ENCODE results near the gene MMP13.

Gene MMP13

GRCh38 chr11:102927624-102927990 is 27.9 kb downstream of the MMP13 start:
- TF ChIP-seq, protein P1, sequence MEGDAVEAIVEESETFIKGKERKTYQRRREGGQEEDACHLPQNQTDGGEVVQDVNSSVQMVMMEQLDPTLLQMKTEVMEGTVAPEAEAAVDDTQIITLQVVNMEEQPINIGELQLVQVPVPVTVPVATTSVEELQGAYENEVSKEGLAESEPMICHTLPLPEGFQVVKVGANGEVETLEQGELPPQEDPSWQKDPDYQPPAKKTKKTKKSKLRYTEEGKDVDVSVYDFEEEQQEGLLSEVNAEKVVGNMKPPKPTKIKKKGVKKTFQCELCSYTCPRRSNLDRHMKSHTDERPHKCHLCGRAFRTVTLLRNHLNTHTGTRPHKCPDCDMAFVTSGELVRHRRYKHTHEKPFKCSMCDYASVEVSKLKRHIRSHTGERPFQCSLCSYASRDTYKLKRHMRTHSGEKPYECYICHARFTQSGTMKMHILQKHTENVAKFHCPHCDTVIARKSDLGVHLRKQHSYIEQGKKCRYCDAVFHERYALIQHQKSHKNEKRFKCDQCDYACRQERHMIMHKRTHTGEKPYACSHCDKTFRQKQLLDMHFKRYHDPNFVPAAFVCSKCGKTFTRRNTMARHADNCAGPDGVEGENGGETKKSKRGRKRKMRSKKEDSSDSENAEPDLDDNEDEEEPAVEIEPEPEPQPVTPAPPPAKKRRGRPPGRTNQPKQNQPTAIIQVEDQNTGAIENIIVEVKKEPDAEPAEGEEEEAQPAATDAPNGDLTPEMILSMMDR (IDR thresholded peaks at IDR 0.05; ENCODE audit: extremely low read depth, missing control alignments), result no peak
- DNase-seq (ENCODE audit: low spot score), result no peak

- no peak for DNase-seq (ENCODE audit: low spot score)
- TF ChIP-seq, protein P1 (IDR thresholded peaks at IDR 0.05; ENCODE audit: extremely low read depth, missing control alignments), result no peak
These were observed 28.4 kb downstream of the MMP13 start for GRCh38 chr11:102926961-102927623.

GRCh38 chr11:102926517-102926916 is 29.0 kb downstream of the MMP13 start:
- DNase-seq (ENCODE audit: low spot score), result no peak
- TF ChIP-seq, protein P1 (IDR thresholded peaks at IDR 0.05; ENCODE audit: extremely low read depth, missing control alignments), result no peak

- TF ChIP-seq, protein P1 (IDR thresholded peaks at IDR 0.05; ENCODE audit: extremely low read depth, missing control alignments), result no peak
These were observed 29.5 kb downstream of the MMP13 start for GRCh38 chr11:102925988-102926387.

GRCh38 chr11:102924851-102925380 is 30.6 kb downstream of the MMP13 start:
- DNase-seq (ENCODE audit: low spot score), result no peak
- TF ChIP-seq, protein P1 (IDR thresholded peaks at IDR 0.05; ENCODE audit: extremely low read depth, missing control alignments), result no peak

More at GRCh38 chr11:102925988-102926387, 29.5 kb downstream of the MMP13 start:
- no peak for DNase-seq (ENCODE audit: low spot score)

DNA sequence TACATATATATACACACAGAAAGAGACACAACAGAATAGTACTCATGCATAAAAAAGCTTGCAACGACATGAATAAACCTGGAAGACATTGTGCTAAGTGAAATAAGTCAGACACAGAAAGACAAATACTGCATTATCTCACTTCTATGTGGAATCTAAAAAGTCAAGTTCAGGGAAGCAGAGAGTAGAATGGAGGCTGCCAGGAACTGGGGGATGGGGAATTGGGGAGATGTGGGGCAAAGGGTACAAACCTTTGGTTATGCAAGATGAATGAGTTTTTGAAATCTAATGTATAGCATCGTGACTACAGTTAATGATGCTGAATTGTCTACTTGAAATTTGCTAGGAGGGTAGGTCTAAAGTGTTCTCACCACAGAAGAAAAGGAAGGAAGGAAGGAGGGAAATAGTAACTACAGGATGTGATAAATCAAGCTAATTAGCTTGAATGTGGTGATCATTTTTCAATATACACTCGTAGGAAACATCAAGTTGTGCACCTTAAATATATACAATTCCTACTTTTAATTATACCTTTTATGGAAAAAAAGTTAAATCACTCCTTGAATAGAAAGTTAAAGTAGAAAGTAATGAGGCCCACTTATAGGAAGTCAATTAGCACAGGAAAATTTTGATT is 33.8 kb downstream of the MMP13 start:
- DNase-seq (ENCODE audit: low spot score), result no peak

More for the DNA sequence above, 33.8 kb downstream of the MMP13 start:
- TF ChIP-seq, protein P1 (IDR thresholded peaks at IDR 0.05; ENCODE audit: extremely low read depth, missing control alignments), result no peak

Measured in GM20000 (cell line).